H1 (cell line): ENCODE results near the gene ZNF620. TPM values are rescaled to one million over a fixed set of nuclear protein-coding genes. Genes with fewer than 3 reads are reported as not detected.

Experiments used
- ATF3 ChIP-seq: IDR thresholded peaks from 2 replicates; pipeline ENCODE4 v1.6.1; 2011; ENCODE audit warnings: low read depth, mild to moderate bottlenecking, low read length; ENCODE audit not compliant: insufficient read depth
- BACH1 ChIP-seq: IDR thresholded peaks from 2 replicates; pipeline ENCODE4 v1.6.1; 2012; ENCODE audit warnings: low read length, improper control_type of control experiment
- CHD1 ChIP-seq: IDR thresholded peaks from 2 replicates; pipeline ENCODE4 v1.6.1; 2012; ENCODE audit warnings: low read depth, low read length, improper control_type of control experiment
- CHD7 ChIP-seq: fragments of 300-600 bp; sonication (generic); IDR thresholded peaks from 2 replicates; pipeline ENCODE4 v1.7.1; 2012; ENCODE audit warnings: low read length, moderate library complexity, mild to moderate bottlenecking, inconsistent platforms; ENCODE audit not compliant: insufficient replicate concordance
- GTF2F1 ChIP-seq: IDR thresholded peaks from 2 replicates; pipeline ENCODE4 v1.6.1; 2012; ENCODE audit warnings: low read depth, low read length, improper control_type of control experiment, borderline replicate concordance
- MAFK ChIP-seq: IDR thresholded peaks from 2 replicates; pipeline ENCODE4 v1.6.1; 2012; ENCODE audit warnings: low read depth, mild to moderate bottlenecking, improper control_type of control experiment, low read length
- RFX5 ChIP-seq: IDR thresholded peaks from 2 replicates; pipeline ENCODE4 v1.6.1; 2011; ENCODE audit warnings: low read depth, low read length, improper control_type of control experiment, borderline replicate concordance
- SIN3A ChIP-seq, 2 experiments: IDR thresholded peaks in 1 of 2; conservative IDR thresholded peaks in 1 of 2; 2 replicates each; pipeline ENCODE4 v1.6.1; 2011 to 2012; ENCODE audit warnings: low read length in 2 of 2, improper control_type of control experiment in 1 of 2, low read depth in 1 of 2, mild to moderate bottlenecking in 1 of 2
- SP1 ChIP-seq: IDR thresholded peaks from 2 replicates; pipeline ENCODE4 v1.6.1; 2011; ENCODE audit warnings: low read depth, low read length
- SUZ12 ChIP-seq: fragments of 200-600 bp; sonication (generic); IDR thresholded peaks from 2 replicates; pipeline ENCODE4 v1.6.1; 2012; ENCODE audit warnings: mild to moderate bottlenecking, inconsistent platforms, low read length, moderate library complexity, mixed read lengths
- TCF12 ChIP-seq: IDR thresholded peaks from 2 replicates; pipeline ENCODE4 v1.6.1; 2011; ENCODE audit warnings: low read depth, mild to moderate bottlenecking, low read length
- polyA plus RNA-seq, 7 experiments: library from polyadenylated mRNA; depleted of rRNA in 3 of 7; stranded (reverse) in 5 of 7; unstranded in 2 of 7; fragments of >200 nt in 5 of 7; fragments of 200-250 nt in 2 of 7; gene quantifications; 1 replicate in 5 of 7; 2 replicates in 1 of 7; 4 replicates in 1 of 7; pipeline versions ENCODE4 v1.2.1 to v1.2.3, GENCODE V29; 2011 to 2013; ENCODE audit warnings: missing spikeins in 2 of 7, mixed read lengths in 2 of 7
- total RNA-seq: library from RNA; stranded (reverse); fragmentation: NEBNext Ultra II Directional; extraction: Animal tissue kit (Norgen Biotek cat#: 25700); gene quantifications from 2 replicates; pipeline ENCODE4 v1.2.1, GENCODE V29; 2021

ZNF620 gene
- total and polyA plus RNA-seq, 2 of the 8 experiments (the other 6 are each of a cell fraction or from before 2014, with no cell fraction given) = 5.1 to 20.2 TPM

- no peak for TF ChIP-seq CHD7
- TF ChIP-seq BACH1 = no peak
- TF ChIP-seq TCF12 = no peak
- TF ChIP-seq ATF3 = no peak
- TF ChIP-seq GTF2F1 = no peak
- TF ChIP-seq SIN3A (conservative IDR thresholded peaks at IDR 0.05 in 1 of 2, IDR thresholded peaks at IDR 0.05 in 1 of 2; ENCODE audit: low read depth in 1 of 2, low read length in 2 of 2) = no peak
- no peak for TF ChIP-seq SP1
- no peak for TF ChIP-seq SUZ12
- TF ChIP-seq CHD1 = no peak
- TF ChIP-seq RFX5 = no peak
- no peak for TF ChIP-seq MAFK
Observed at GRCh38 chr3:40468018-40468417, 37.8 kb upstream of the ZNF620 start (continued).
